Nucleus accumbens (tissue), 56 donors: ENCODE measurements around the gene TXNDC9.
"Not testable (repeated sequence)": the region's sequence is repeated elsewhere in the genome, so short reads cannot be mapped to it uniquely, and the experiment has no call there.

Experiments used
- DNase-seq, 56 donors: peaks; one replicate each; lab custom pipeline; 2025; lab: John Stamatoyannopoulos, UW

The TXNDC9 gene, protein sequence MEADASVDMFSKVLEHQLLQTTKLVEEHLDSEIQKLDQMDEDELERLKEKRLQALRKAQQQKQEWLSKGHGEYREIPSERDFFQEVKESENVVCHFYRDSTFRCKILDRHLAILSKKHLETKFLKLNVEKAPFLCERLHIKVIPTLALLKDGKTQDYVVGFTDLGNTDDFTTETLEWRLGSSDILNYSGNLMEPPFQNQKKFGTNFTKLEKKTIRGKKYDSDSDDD

DNA sequence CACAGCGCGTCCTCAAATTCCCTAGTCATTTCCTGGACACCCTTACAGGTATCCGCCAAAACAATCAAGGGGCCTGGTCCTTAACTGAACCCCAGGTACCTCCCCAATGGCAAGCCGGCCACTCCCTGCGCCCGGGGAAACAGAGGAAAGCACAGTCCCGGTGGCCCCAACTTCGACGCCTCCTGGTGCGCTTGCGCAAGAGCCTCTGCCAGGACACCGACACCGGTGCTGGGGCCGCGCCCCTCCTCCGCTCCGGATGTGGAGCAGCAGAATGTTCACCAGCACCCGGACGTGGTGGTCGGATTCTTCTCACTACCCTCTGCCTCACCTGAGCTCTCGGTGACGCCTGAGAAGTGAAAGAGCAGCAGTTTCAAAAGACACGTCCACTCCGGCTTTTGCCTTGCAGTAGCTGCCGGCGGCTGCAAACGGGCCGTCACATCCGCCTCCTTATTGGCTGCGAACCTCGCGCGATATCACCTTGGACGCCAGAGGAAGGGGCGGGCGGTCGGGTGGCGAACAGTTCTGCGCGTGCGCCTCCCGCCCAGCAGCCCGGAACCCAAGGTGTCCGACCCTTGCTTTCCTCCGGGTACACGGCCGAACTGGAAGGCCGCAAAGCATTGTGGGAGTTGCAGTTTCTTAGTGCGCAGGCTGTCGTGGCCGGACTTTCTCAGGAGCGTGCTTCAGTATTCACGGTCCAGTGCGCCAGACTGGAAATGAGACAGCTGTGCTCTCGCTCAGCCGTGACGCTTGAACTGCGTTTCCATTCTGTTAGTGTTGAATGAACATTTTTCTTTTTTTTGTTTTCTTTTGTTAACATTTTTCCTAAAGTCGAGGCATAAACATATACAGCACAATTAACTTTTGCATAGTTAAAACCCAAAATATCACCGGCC lies at the start of gene TXNDC9:
TXNDC9 (minus strand) TSS at position 423 of the 893 bp plus-strand sequence. CDS start 3,123 bp downstream, outside the sequence.
- DNase-seq: peak; percentile 69 to 99 (median 97)

DNA sequence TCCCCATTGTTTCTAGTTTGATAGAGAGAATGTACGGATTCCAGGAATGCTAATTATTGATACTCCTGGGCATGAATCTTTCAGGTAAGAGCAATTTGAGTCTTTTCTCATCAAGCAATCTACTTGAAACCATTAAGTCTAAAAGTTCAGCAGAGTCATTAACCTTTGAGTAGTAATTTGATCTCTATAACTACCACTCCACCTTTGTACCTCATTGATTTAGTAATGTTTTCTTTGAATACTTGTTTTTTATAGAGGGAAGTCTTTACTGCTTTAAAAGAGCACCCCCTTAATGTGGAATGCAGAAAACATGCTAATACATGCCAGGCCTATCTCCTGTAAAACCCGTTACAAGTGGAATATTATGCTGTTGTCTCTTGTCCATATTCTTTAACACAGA lies 46.0 kb upstream of the TXNDC9 start:
- DNase-seq: no peak

DNA sequence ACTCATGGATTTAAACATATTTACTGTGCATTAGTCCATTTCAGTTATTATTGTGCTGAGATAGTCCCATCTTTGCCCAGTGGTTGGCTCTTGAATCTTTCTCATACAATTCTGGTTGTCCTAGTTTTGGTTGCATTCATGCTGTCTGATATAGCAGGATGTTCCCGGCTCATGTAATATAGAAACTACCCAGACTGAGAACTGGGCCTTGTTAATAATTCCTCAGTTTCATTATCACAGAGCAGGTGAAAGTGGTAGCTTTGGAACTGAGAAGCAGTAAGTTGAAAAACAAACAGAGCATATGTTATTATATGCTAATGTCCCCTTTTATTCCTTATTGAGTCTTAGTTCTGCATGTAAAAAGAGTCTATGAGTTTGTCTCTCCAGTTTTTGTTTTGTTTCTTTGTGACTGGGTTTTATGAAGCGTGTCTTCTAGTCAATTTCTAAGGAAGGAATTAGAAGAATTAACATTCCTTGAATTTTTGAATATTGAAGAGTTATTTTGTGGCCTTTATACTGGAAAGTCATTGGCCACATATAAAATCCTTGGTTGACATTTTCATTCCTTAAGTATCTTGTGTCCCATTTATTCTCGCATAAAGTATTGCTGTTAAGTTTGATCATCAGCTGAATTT lies 44.4 kb upstream of the TXNDC9 start:
- DNase-seq: no peak

DNA sequence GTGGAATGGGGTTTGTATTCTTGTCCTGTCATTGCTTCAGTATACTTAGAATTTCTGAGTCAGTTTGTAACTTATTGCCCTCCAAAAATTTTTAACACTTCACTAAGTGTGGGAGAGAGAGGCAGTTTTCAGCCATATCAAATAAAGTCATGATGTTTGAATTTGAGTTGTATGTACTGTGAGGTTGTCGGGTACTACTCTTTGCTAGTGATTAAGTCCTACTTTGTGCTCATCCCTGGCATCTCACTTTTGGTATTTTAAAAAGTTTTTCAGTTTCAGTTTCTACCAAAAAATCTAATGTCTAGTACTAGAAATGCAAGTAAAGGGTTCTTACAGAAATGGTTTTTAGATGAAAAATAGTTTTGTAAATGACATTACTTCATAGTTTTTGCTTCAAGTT lies 41.7 kb upstream of the TXNDC9 start:
- DNase-seq: no peak

DNA sequence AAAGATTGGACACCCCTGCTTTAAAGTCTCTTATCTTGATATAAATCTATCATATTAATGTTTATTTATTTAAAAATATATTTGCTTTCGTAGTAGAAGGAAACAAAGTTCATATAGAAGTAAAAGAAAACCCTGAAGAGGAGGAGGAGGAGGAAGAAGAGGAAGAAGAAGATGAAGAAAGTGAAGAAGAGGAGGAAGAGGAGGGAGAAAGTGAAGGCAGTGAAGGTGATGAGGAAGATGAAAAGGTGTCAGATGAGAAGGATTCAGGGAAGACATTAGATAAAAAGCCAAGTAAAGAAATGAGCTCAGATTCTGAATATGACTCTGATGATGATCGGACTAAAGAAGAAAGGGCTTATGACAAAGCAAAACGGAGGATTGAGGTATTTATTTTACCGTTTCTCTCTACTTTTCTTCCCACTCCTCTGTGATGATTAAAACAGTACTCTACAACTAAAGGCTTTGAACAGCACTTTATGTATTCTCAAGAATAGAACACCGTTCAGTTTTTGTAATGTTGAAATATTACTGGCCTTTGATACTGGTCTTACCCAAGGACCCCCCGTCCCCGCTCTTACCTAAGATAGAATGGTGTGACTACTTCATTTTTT lies 40.2 kb upstream of the TXNDC9 start:
- no peak for DNase-seq

DNA sequence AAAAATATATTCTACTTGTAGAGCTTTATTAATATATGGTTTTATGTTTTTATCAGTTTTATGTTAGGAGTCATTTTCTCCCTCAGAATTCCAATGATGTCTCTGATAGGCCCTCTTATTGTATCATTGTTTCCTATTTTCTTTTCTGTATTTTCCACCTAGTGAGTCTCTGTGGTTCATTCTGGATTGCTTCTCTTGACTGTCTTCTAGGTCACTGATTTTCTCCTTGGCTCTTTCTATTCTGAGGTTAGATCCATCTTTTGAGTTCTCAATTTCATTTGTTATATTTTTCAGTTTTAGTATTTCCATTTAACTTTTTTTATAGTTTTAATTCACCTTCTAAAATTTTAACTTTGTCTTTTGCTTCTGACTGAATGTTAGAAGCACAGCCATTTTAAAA lies 38.6 kb upstream of the TXNDC9 start:
- no peak for DNase-seq

DNA sequence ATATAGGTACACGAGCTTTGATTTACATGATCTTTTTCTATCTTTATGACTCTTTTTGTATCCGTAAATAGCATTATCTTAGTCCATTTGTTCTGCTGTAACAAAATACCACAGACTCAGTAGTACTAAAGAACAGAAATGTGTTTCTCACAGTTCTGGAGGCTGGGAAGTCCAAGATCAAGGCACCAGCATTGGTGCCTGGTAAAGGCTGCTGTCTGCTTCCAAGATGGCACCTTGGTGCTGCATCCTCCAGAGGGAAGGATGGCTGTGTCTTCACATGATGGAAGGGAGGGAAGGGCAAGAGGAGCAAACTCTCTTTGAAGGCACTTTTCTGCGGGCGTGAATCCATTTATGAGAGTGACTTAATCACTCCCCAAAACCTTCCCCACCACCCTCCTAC lies 37.0 kb upstream of the TXNDC9 start:
- DNase-seq: no peak

DNA sequence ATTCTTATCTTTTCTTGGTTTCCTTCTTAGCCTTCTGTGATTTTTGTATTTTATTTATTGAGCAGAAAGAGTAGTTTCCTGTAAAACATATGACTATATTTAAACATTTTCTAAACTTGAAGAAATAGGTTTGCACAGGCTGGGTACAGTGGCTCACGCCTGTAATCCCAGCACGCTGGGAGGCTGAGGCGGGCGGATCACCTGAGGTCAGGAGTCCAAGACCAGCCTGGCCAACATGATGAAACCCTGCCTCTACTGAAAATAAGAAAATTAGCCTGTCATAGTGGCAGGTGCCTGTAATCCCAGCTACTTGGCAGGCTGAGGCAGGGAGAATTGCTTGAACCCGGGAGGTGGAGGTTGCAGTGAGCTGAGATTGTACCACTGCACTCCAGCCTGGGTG lies 32.7 kb upstream of the TXNDC9 start:
- DNase-seq: not testable (repeated sequence)

DNA sequence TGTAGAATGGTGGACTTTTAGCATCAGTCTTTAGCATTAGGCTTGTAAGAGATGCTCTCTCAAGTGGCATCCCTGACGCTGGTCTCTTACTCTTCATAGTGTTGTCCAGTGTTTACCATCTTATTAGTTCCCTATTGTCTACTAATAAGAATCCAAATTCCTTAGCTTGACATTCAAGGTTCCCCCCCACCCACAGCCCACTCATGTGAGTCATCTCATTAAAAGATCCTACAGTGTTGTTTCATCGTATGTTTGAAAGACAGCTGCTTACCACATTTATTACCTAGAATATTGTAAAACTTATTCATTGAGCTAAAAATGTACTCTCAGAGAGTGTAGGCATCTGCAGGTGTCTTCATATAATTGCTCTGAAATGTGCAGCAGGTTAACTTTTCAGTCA lies 29.5 kb upstream of the TXNDC9 start:
- DNase-seq: peak in 3 of 56 donors; percentile 8 to 25 (median 14)

DNA sequence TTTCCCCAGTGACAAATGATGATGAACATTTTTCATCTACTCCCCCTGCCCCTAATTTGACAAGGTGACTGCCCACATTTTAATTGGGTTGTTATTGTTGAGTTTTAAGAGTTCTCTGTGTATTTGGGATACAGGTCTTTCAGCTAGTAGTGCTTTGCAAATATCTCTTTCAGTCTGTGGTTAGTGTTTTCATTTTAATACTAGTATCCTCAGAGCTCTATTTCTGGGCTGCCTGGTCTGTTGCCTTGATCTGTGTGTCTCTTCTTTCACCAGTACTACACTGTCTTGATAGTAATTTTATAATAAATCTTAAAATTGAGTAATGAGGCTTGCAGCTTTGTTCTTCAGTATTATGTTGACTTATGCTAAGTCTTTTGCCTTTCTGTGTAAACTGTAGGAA lies 20.7 kb upstream of the TXNDC9 start:
- DNase-seq: no peak

DNA sequence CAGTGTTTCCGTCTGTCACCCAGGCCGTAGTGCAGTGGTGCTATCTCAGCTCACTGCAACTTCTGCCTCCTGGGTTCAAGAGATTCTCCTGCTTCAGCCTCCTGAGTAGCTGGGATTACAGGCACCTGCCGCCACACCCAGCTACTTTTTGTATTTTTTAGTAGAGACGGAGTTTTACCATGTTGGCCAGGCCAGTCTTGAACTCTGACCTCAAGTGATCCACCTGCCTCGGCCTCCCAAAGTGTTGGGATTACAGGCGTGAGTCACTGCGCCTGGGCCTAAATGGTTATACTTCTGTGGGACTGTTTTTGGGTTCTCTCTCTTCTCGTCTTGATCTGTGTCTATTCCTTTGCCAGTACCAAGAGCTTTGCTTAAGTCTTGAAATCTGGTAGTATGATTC lies 18.7 kb upstream of the TXNDC9 start:
- not testable (repeated sequence) for DNase-seq

DNA sequence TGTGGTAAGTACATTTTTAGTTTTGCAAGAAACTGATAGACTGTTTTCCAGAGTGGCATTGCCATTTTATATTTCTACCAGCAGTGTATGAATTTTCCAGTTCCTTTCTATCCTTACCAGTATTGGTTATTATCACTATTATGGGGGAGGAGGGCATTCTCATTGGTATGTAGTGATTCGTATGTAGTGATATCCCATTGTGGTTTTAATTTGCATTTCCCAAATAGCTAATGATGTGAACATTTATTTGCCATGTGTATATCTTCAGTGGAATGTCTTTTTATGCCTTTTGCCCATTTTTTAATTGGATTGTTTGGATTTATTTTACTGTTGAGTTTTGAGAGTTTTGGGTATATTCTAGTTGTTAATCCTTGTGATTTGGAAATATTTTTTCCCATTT lies 17.9 kb upstream of the TXNDC9 start:
- DNase-seq: no peak

DNA sequence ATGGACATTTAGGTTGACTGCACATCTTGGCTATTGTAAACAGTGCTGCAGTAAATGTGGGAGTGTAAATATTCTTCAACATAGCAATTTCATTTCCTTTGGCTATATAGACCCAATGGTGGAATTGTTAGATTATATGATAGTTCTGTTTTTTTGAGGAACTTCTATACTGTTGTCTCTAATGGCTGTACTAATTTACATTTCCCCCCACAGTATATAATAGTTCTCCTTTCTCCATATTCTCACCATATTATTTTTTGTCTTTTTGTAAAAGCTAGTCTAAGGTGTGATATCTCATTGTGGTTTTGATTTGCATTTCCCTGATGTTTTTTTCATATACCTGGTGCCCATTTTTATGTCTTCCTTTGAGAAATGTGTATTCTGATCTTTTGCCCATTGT lies 14.1 kb upstream of the TXNDC9 start:
- DNase-seq: no peak

DNA sequence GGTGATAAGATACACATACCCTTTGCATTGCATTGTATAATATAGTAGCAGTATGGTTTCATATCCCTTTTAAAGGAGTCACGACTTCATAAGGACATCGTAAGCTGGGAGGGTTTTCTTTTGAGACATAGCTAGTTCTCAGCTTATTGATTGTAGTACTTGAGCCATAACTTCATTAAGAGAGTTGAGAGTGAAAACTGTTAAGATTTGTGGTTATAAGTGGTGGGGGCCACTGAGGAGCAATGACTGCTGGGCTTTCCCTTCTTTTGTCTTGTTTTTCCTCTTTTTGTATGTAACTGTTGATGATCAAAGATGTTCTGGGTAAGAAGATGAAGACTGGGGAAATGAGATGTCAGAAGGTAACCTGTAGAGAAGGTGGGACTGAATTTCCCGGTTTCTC lies 12.0 kb upstream of the TXNDC9 start:
- DNase-seq: no peak

DNA sequence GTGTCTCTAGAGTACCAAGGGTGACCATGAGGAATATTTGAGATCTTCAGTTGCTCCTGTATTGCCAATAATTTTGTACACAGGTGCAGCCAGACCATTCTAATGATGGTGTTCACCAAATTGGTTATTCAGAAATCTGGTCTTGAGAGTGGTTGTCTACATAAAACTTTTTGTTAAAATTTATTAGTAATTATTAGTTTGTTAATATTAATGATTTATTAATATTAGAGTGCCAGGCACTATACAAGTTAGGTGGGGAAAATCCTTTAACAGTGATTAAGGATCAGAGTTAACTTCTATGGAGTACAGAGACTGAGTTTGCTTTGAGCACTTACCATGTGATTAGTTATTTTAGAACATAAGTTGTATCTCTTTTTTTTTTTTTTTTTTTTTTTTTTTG lies 10.1 kb upstream of the TXNDC9 start:
- no peak for DNase-seq

DNA sequence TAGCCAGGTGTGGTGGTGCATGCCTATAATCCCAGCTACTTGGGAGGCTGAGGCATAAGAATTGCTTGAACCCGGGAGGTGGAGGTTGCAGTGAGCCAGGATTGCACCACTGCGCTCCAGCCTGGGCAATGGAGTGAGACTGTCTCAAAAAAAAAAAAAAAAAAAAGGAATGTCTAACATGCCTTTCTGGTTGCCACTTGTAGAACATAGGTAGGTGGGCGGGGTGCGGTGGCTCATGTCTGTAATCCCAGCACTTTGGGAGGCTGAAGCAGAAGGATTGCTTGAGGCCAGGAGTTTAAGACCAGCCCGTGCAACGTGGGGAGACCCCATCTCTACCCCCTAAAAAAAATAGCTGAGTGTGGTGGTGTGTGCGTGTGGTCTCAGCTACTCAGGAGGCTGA lies 9.3 kb upstream of the TXNDC9 start:
- DNase-seq: not testable (repeated sequence)

DNA sequence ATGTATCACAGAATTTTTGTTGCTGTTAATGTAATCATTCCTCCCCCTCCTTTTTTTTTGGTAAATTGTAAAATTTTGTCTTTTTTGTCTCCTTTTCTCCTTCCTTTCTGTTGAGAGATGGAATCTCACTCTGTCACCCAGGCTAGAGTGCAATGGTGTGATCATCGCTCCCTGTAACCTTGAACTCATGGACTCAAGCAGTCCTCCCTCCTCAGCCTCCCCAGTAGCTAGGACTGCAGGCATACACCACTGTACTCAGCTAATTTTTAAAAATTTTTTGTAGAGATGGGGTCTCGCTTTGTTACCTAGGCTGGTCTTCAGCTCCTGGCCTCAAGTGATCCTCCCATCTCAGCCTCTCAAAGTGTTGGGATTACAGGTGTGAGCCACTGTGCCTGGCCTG lies 6.4 kb upstream of the TXNDC9 start:
- no peak for DNase-seq

DNA sequence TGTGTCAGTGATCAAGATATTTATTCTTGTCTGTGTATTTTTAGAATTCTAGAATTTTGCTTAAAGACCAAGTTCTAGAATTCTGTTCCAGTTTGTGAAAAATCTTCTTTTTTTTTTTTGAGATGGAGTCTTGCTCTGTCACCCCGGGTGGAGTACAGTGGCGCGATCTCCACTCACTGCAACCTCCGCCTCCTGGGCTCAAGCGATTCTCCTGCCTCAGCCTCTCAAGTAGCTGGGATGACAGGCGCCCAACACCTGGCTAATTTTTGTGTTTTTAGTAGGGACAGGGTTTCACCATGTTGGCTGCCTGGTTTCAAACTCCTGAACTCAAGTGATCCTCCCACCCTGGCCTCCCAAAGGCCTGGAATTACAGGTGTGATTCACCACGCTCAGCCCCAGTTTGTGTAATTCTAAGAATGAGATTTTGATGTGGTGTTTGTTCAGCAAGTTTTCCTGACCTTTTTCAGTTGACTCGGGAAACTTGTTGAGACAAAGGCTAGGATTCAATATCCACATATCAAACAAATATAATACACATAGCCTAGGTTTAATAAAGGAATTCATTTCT lies 4.6 kb upstream of the TXNDC9 start:
- no peak for DNase-seq

DNA sequence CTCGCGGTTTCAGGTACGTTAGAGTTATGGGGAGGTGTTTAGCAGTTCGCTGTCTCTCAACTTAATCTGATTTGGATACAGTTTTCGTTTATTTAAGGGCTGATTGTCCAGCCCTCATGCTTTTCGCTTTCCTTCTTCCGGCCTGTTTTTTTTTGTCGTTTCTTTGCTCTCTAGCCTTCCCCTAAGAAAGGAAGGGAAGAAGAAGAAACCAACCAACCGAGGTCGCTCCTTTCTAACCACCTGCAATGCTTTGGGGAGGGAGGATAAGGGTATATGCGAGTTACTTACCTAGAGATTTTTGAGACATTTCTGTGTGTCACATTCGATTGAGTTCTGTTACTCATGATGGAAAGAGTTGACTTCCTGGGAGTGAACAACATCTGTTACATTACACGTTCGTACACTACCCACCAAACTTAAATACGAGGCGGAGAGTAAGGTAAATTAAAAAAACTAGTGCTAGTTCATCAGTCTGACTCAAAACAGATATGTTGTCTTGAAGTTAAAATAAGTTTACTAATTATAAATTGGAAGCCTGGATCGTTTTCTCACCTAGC lies 2.0 kb upstream of the TXNDC9 start:
- no peak for DNase-seq
